GM23338 (cell line): ENCODE measurements around the gene PLA2G1B. TPM values are rescaled to one million over a fixed set of nuclear protein-coding genes. Genes with fewer than 3 reads are reported as not detected.

Experiments used
- ATAC-seq: fragments of 200-7000 bp; cut with Tn5 transposase; 3 replicates; pipeline ENCODE4 v1.9.1; 2020
- DNase-seq: peaks from one replicate; pipeline ENCODE4 v3.0.0-alpha.2; 2015; ENCODE audit warnings: low spot score
- H2AFZ ChIP-seq: fragments of 200-600 bp; sonication (generic); 2 replicates; pipeline ENCODE4 v1.8.0; 2016; ENCODE audit warnings: antibody characterized with exemption, mild to moderate bottlenecking, moderate library complexity
- H3F3A ChIP-seq: fragments of 200-600 bp; sonication (generic); replicated peaks from 2 replicates; pipeline ENCODE4 v1.8.0; 2017; ENCODE audit warnings: antibody characterized with exemption, mixed run types, low read depth
- H3K27ac ChIP-seq: fragments of 200-600 bp; sonication (generic); 2 replicates; pipeline ENCODE4 v1.6.1; 2016; ENCODE audit warnings: low read depth
- H3K27me3 ChIP-seq: fragments of 200-600 bp; sonication (generic); 2 replicates; pipeline ENCODE4 v1.8.0; 2016; ENCODE audit warnings: mild to moderate bottlenecking, mixed run types, moderate library complexity; ENCODE audit not compliant: insufficient read depth
- H3K36me3 ChIP-seq: fragments of 200-600 bp; sonication (generic); 2 replicates; pipeline ENCODE4 v1.8.0; 2016; ENCODE audit warnings: mild to moderate bottlenecking; ENCODE audit not compliant: insufficient read depth
- H3K4me1 ChIP-seq: fragments of 200-600 bp; sonication (generic); 2 replicates; pipeline ENCODE4 v1.8.0; 2016; ENCODE audit warnings: mild to moderate bottlenecking, moderate library complexity; ENCODE audit not compliant: insufficient read depth
- H3K4me2 ChIP-seq: fragments of 200-600 bp; sonication (generic); 2 replicates; pipeline ENCODE4 v1.7.1; 2017; ENCODE audit warnings: mixed run types
- H3K4me3 ChIP-seq: fragments of 200-600 bp; sonication (generic); 2 replicates; pipeline ENCODE4 v1.6.1; 2016; ENCODE audit warnings: mixed run types
- H3K79me2 ChIP-seq: fragments of 200-600 bp; sonication (generic); replicated peaks from 2 replicates; pipeline ENCODE4 v1.8.0; 2017; ENCODE audit warnings: mild to moderate bottlenecking; ENCODE audit not compliant: insufficient read depth
- H3K9me2 ChIP-seq: fragments of 200-600 bp; sonication (generic); 2 replicates; pipeline ENCODE4 v1.8.0; 2017; ENCODE audit not compliant: insufficient read depth
- H4K20me1 ChIP-seq: fragments of 200-600 bp; sonication (generic); replicated peaks from 2 replicates; pipeline ENCODE4 v1.8.0; 2017; ENCODE audit warnings: mild to moderate bottlenecking; ENCODE audit not compliant: insufficient read depth
- H3K27ac Mint-ChIP-seq: 2 replicates; pipeline ENCODE4 v1.8.0; 2020; ENCODE audit warnings: inconsistent platforms, mild to moderate bottlenecking, moderate library complexity, mixed read lengths
- H3K27me3 Mint-ChIP-seq: 3 replicates; pipeline ENCODE4 v1.8.0; 2022; ENCODE audit warnings: low read depth, mild to moderate bottlenecking, moderate library complexity, mixed read lengths, inconsistent platforms; ENCODE audit not compliant: insufficient read depth, poor library complexity
- H3K36me3 Mint-ChIP-seq: 3 replicates; pipeline ENCODE4 v1.8.0; 2021; ENCODE audit warnings: low read depth, mild to moderate bottlenecking, inconsistent platforms, moderate library complexity, mixed read lengths
- H3K4me1 Mint-ChIP-seq: 3 replicates; pipeline ENCODE4 v1.8.0; 2020; ENCODE audit warnings: mild to moderate bottlenecking, inconsistent platforms, mixed read lengths
- H3K4me3 Mint-ChIP-seq: 3 replicates; pipeline ENCODE4 v1.8.0; 2021; ENCODE audit warnings: moderate library complexity, mild to moderate bottlenecking, inconsistent platforms, mixed read lengths
- H3K9me3 Mint-ChIP-seq: 3 replicates; pipeline ENCODE4 v1.8.0; 2020; ENCODE audit warnings: moderate library complexity, mild to moderate bottlenecking, inconsistent platforms, mixed read lengths
- CREB1 ChIP-seq: fragments of 250-450 bp; sonication (Bioruptor Pico); IDR thresholded peaks from 2 replicates; pipeline ENCODE4 v1.5.0; 2020; ENCODE audit warnings: low read depth, mild to moderate bottlenecking, moderate library complexity
- ETS1 ChIP-seq: IDR thresholded peaks from 2 replicates; pipeline ENCODE4 v1.6.1; 2016; ENCODE audit warnings: antibody characterized with exemption
- JUNB ChIP-seq: IDR thresholded peaks from one replicate; pipeline ENCODE4 v1.6.1; 2016; ENCODE audit warnings: antibody characterized with exemption; ENCODE audit not compliant: unreplicated experiment
- NANOG ChIP-seq: IDR thresholded peaks from 2 replicates; pipeline ENCODE4 v1.6.1; 2016; ENCODE audit warnings: antibody characterized with exemption, borderline replicate concordance
- POLR2AphosphoS5 ChIP-seq: IDR thresholded peaks from 2 replicates; pipeline ENCODE4 v1.6.1; 2016; ENCODE audit warnings: antibody characterized with exemption, low read depth
- REST ChIP-seq: IDR thresholded peaks from one replicate; pipeline ENCODE4 v1.6.1; 2018; ENCODE audit warnings: antibody characterized with exemption; ENCODE audit not compliant: unreplicated experiment
- STAT1 ChIP-seq: IDR thresholded peaks from one replicate; pipeline ENCODE4 v1.6.1; 2016; ENCODE audit warnings: antibody characterized with exemption; ENCODE audit not compliant: unreplicated experiment
- ZNF114 ChIP-seq: fragments of 250-450 bp; sonication (Bioruptor Pico); IDR thresholded peaks from 2 replicates; pipeline ENCODE4 v1.5.0; 2020; ENCODE audit warnings: mild to moderate bottlenecking, moderate library complexity
- ZNF462 ChIP-seq: fragments of 250-450 bp; sonication (Bioruptor Pico); IDR thresholded peaks from 2 replicates; pipeline ENCODE4 v1.5.0; 2020; ENCODE audit warnings: mild to moderate bottlenecking, moderate library complexity
- polyA plus RNA-seq: library from polyadenylated mRNA; unstranded; fragments of >200 nt; fragmentation: Nextera tagmentation; extraction: Ambion mirVana; gene quantifications from 2 replicates; pipeline ENCODE4 v1.2.1, GENCODE V29; 2016
- total RNA-seq: library from RNA; depleted of rRNA; stranded (reverse); fragments of >200 nt; shearing (Covaris generic); gene quantifications from 2 replicates; pipeline ENCODE4 v1.2.3, GENCODE V29; 2014

PLA2G1B gene
- total and polyA plus RNA-seq, 2 experiments from 2014 or later: not detected

GRCh38 chr12:120362516-120363273, 35.1 kb upstream of the PLA2G1B start (continued):
- TF ChIP-seq ZNF462 (CRISPR knock-in tag) (no peak), ZNF114 (CRISPR knock-in tag) (no peak), JUNB (no peak)

GRCh38 chr12:120361506-120362208, 34.1 kb upstream of the PLA2G1B start:
- Histone ChIP-seq H3K79me2 (0 out of 2 replicates have a peak, but pooled peaks cover 7% of the 10 kb centered on the region), H3K4me1 (peaks cover 41% of the 10 kb centered on the region), H4K20me1 (peaks cover 9% of the 10 kb centered on the region; the same call in 1 of the 2 replicates), H3K27ac (peak overlapping the region; percentile 87; the same call in 1 of the 2 replicates), H3K4me3 (peak overlapping the region; percentile 74), H3K36me3 (peaks cover 7% of the 10 kb centered on the region; the same call in 1 of the 2 replicates), H3F3A (peaks cover 28% of the 10 kb centered on the region), H3K4me2 (peak overlapping the region; percentile 90), H3K9me2 (no peaks in the 10 kb centered on the region), H2AFZ (peak overlapping the region; percentile 80), H3K27me3 (no peaks in the 10 kb centered on the region)
- no peak for TF ChIP-seq NANOG
- peak; percentile 48; the same call in 1 of the 2 replicates for TF ChIP-seq CREB1 (CRISPR knock-in tag)
- TF ChIP-seq STAT1: no peak
- peak; percentile 40; the same call in 1 of the 2 replicates for TF ChIP-seq POLR2AphosphoS5
- no peak for TF ChIP-seq ETS1
- TF ChIP-seq REST: no peak
- ATAC-seq (peak; percentile 87), DNase-seq (peak; percentile 97)
- Mint-ChIP-seq H3K27ac (peak overlapping the region; percentile 85), H3K27me3 (peaks cover 19% of the 10 kb centered on the region), H3K4me1 (peaks cover 73% of the 10 kb centered on the region), H3K36me3 (peaks cover 85% of the 10 kb centered on the region), H3K9me3 (no peaks in the 10 kb centered on the region), H3K4me3 (peak overlapping the region; percentile 70)
